Activated CD4-positive, CD25-positive, alpha-beta regulatory T cell treated with anti-CD3 and anti-CD28 coated beads, Interleukin-2, amount 50 U/mL, for 72 hours (primary cell): ENCODE data around the gene FAM171A2.
"Not testable (repeated sequence)": the region's sequence is repeated elsewhere in the genome, so short reads cannot be mapped to it uniquely, and the experiment has no call there.

Experiments
- DNase-seq: peaks from one replicate; pipeline ENCODE4 v3.0.0; 2021

Gene FAM171A2

DNA sequence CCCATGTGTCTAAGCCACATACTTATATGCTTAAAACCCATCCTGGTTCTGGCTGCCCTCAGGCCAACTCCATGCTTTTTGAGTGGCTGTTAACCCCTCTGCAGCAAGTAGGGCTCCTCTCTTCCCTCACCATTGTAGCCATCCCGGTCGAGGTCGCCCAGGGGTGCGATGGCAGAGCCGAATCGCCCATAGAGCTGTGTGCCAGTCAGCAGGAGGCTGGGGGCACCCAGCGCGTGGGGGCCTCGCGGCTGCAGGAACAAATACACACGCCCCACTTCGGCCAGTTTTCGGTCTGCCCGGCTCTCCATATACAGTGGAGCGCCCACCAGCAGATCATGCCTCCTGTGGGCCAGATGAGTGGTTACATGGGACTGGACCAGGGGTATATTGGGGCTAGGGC lies 19.7 kb upstream of the FAM171A2 start:
- DNase-seq = peak; percentile 23

- DNase-seq = peak; percentile 17
These were observed 19.3 kb upstream of the FAM171A2 start for GRCh38 chr17:44382917-44383316.

DNA sequence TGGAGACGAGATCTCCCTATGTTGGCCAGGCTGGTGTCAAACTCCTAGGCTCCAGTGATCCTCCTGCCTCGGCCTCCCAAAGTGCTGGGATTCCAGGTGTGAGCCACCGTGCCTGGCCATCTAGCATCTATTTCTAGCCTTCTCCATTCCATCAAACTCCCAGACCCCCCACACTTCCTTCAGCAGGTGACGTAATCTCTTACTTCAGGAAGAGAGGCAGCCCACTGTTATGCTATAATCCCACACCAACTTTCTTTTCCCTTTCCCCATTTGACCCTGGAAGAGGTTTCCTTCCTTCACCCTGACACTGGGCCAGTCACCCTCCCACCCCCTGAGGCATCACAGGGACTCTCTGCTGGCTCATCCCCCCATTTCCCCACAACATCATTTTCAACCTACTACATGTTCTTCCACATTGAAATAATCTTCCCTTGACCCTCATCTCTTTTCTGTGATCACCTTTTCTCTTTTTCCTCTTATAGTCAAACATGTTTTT lies 18.2 kb upstream of the FAM171A2 start:
- DNase-seq = no peak

DNA sequence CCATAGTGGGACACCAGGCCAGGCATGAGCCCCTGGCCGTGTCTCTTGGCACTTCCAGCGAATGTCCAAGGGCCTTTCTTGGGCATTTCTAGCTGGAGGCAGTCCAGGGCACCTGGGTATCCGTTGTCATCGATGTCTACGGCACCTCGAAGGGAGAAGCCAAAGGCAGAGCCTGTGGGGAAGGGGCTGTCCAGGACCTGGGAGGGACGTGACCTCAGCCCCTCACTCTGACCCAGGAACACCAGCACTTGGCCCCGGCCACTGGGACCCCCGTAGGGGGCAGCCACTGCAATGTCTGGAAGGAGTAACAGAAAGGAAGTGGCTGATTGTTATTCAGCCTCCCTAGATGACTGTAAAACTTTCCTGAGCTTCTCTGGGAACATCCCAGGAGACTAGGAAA lies 17.1 kb upstream of the FAM171A2 start:
- DNase-seq = no peak

GRCh38 chr17:44379887-44380286 lies 16.2 kb upstream of the FAM171A2 start:
- DNase-seq = no peak

- DNase-seq = no peak
These were observed 14.6 kb upstream of the FAM171A2 start for GRCh38 chr17:44378171-44378705.

- DNase-seq = no peak
These were observed 13.1 kb upstream of the FAM171A2 start for GRCh38 chr17:44376779-44377178.

GRCh38 chr17:44376124-44376523 lies 12.5 kb upstream of the FAM171A2 start:
- DNase-seq = no peak

GRCh38 chr17:44375196-44376017 lies 11.8 kb upstream of the FAM171A2 start:
- DNase-seq = no peak

DNA sequence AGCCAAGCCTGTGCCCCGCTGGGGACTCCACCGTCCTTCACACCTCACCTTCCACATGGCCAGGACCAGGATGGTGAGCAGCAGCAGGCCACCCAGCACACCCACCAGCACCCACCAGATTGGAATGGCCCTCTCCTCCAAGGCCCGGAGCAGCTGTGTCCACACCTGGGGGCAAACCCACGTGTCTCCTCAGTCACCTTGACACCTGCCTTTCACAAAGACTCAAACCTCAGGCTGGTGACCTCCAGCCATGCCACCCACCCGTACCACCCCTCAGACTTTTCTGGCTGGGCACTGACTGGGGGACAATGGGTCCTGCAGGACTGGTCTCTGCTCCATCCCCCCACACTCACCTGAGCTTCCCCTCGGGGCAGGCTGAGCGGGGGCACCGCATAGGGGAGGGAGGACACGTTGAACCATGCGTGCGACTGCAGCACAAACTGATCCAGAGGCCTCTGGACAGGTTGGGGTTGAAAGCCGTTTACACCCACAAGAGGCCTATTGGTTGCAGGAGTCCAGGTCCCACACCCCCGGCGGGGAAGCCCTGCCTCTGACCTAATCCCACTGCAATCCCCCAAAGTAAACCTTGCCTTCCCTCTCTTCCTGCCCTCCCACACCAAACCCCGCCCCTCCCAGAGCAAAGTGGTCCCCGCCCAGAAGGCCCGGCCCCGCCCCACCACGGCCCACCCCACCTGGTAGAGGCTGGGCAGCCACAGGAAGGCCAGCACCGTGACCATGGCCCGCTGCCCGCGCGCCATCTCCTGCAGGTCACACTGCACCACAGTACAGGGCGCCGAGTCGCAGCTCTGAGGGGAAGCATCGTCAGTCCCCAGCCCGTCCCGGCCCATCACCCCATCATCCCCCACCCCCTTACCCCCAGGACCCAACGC lies 10.9 kb upstream of the FAM171A2 start:
- no peak for DNase-seq

DNA sequence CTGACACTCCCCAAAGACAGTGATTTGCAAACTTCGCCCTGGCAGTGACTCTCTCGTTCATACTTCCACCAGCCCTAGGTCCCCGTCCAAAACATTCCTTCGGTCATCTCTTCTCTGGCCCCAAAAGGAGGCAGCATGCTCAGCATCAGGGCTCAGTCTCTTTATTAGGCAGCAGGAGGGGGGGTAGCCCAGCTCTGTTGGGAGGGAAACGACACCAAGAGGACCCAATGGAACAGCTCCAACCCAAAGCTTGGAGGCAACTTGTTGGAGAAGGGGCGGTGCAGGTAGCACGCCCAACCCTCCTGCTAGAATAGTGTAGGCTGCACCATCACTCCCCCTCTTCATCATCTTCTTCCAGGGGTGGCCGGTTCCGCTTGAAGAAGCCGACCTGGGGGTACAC lies 8.4 kb upstream of the FAM171A2 start:
- DNase-seq = no peak

- not testable (repeated sequence) for DNase-seq
These were observed 5.9 kb upstream of the FAM171A2 start for GRCh38 chr17:44369414-44370023.

- not testable (repeated sequence) for DNase-seq
These were observed 5.0 kb upstream of the FAM171A2 start for GRCh38 chr17:44368391-44369243.

DNA sequence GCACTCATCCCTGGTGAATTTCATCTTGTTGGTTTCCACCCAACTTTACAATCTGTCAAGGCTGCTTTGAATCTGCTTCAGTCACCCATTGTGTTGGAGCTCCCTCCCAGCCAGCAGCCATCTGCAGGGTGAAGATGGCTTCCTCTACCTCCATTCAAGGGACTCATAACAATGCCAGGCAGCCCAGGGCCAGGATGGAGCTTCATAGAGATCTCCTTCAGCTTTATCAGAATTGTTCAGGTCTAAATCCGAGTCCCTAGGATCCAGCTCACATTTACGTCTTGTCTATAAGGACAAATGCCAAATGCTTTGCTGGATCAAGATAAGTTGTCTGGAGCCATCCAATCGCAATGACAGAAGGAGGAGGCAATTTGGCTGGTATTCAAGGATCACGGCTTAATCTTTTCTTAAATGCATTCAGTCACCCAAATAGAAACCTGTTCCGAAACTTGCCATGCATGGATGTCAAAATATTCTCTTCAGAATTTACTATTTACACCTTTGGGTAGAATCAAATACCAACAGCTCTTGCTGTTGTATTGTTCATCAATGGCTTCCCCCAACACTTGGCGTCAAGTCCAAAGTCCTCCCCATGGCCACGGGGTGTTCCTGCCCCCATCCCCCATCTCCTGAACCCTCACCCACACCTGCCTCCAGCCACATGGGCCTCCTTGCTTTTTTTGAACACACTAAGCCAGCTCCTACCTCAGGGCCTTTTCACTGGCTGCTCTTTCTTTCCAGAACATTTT lies 3.8 kb upstream of the FAM171A2 start:
- no peak for DNase-seq

DNA sequence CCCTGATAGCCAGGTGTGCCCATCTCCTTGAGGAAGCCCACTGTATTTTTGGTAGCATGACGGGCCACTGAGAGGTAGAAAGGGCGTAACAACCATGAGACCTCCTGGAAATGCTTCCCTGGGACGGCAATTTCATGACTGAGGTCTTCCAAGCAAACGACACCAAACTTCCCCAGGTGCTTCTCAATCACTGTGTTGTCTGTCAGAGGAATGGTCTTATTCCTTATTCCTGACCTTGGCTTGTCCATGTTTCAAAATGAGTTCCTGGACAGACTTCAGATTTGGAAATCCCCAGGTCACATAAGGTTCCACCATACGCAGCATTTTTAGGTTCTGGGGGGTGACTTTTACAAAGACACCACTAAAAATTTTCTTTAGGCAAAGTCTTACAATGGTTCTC lies 1.4 kb upstream of the FAM171A2 start:
- not testable (repeated sequence) for DNase-seq

GRCh38 chr17:44362949-44363612 lies 572 bp downstream of the FAM171A2 start:
- no peak for DNase-seq

DNA sequence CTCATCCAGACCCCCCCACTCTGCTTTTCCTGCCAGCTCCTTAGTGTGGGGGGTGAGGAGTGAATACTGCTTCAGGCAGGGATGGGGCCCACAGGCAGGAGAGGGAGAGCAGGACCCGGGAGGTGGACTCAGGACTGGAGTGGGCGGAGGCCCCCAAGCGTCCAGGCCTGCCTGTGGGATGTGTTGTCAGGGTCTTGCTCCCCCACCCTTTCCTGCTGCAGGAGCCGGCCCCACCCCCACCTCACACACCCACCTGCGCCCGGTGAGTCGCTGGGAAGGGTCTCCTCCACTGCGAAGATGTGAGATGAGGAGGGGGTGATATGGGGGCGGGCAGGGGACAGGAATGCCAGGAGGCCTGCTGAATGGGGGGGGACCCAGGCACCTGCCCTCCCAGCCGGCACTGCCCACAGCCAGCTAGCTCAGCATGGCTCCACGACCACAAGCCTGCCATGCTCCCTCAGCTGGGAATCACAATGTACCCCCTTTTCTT lies 1.1 kb downstream of the FAM171A2 start:
- DNase-seq = no peak

DNA sequence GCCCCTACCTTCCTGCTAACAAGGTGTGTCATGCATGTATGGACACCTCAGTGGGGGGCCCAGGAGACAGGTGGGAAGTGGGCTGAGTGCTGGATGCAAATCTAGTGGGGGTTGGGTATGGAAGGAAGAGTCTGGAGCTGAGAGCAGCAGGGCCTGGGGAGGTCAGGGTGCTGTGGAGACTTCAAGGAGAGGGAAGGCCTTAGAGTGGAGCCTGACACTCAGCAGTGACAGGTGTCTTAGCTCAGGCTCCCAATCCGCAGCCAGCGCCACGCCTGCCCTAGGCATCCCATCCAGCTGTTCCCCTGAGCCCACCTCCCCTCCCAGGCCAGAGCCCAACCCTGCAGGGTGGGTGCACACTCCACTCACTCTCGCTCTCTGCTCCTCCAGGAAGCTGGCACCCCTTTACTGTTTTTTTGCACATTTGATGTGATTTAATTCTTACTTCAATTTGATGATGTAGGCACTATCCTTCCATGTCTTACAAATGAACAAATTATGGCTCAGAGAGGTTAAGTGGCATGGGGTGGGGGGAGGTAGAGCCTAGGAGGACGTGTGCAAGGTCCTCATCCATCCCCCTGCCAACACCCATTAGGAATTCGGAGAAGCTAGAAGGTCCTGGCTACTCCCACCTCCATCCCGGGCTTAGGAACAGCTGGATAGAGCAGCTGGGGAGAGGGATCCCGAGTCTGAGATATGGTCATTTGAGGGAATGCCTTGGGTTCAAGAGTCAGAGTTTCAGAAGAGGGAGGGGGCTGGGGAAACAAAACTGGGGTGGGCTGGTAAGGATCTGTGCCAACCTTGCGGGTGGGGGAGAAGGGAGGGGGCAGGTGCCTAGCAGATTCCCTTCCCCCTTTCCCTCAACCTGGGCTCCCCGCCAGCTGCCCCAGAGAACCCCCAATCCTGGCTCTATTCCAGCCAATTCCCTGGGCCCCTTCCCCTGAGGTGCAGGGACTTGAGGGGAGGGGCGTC lies 2.1 kb downstream of the FAM171A2 start:
- DNase-seq = no peak

DNA sequence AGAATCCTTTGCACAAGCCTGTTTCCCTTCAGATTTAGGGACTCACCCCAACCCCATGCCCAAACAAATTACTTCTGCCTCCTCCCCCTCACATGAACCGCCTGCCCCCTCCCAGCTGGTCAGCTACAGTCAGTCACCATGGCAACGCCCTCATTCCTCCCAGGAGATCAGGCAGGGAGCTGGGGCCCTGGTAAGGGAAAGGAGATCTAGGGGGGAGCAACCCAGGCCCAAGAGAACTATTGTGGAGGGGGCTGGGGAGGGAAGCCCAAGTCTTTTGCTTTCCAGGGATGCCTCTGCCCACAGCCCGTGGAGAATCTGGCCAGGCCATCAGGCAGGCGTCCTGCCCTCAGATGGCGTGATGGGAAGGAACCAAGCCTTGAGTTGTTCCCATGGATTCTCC lies 2.8 kb downstream of the FAM171A2 start:
- no peak for DNase-seq
